Liver (tissue), 3 donors: ENCODE measurements around the gene RBM20.

ENCODE experiments used
- CTCF ChIP-seq: fragments of 150-350 bp; IDR thresholded peaks from 2 replicates; pipeline ENCODE4 v1.5.1; 2017; ENCODE audit warnings: improper control_type of control experiment, low read depth, low read length; ENCODE audit not compliant: missing input control
- EGR1 ChIP-seq, 2 donors: IDR thresholded peaks; 2 replicates each; pipeline ENCODE4 v1.6.1; 2016 to 2018; ENCODE audit warnings: antibody characterized with exemption in 2 of 2, low read depth in 2 of 2
- FOXA1 ChIP-seq: IDR thresholded peaks from 2 replicates; pipeline ENCODE4 v1.6.1; 2016; ENCODE audit warnings: antibody characterized with exemption
- GABPA ChIP-seq, 2 donors: IDR thresholded peaks in 1 of 2; conservative IDR thresholded peaks in 1 of 2; 2 replicates each; pipeline ENCODE4 v1.6.1; 2016; ENCODE audit warnings: antibody characterized with exemption in 2 of 2, mild to moderate bottlenecking in 1 of 2, moderate library complexity in 1 of 2
- HNF4A ChIP-seq, 2 donors: conservative IDR thresholded peaks; 2 replicates each; pipeline ENCODE4 v1.6.1; 2016; ENCODE audit warnings: antibody characterized with exemption in 2 of 2, mild to moderate bottlenecking in 2 of 2
- JUND ChIP-seq, 2 donors: IDR thresholded peaks; 2 replicates each; pipeline ENCODE4 v1.6.1; 2016; ENCODE audit warnings: antibody characterized with exemption in 2 of 2
- MAX ChIP-seq: IDR thresholded peaks from 2 replicates; pipeline ENCODE4 v1.6.1; 2016; ENCODE audit warnings: antibody characterized with exemption
- RAD21 ChIP-seq, 2 donors: IDR thresholded peaks; 2 replicates each; pipeline ENCODE4 v1.6.1; 2016; ENCODE audit warnings: antibody characterized with exemption in 2 of 2, mild to moderate bottlenecking in 2 of 2
- REST ChIP-seq: IDR thresholded peaks from 2 replicates; pipeline ENCODE4 v1.6.1; 2016; ENCODE audit warnings: antibody characterized with exemption, mild to moderate bottlenecking
- RXRA ChIP-seq, 2 donors: IDR thresholded peaks; 2 replicates each; pipeline ENCODE4 v1.6.1; 2017 to 2018; ENCODE audit warnings: antibody characterized with exemption in 2 of 2, mild to moderate bottlenecking in 1 of 2
- SP1 ChIP-seq: IDR thresholded peaks from 2 replicates; pipeline ENCODE4 v1.6.1; 2018; ENCODE audit warnings: antibody characterized with exemption, mild to moderate bottlenecking
- TAF1 ChIP-seq: conservative IDR thresholded peaks from 2 replicates; pipeline ENCODE4 v1.6.1; 2016; ENCODE audit warnings: antibody characterized with exemption, mild to moderate bottlenecking
- YY1 ChIP-seq: IDR thresholded peaks from 2 replicates; pipeline ENCODE4 v1.6.1; 2016; ENCODE audit warnings: antibody characterized with exemption, mild to moderate bottlenecking
- TF ChIP-seq, protein P1 (sequence below): IDR thresholded peaks from 2 replicates; pipeline ENCODE4 v1.6.1; 2016; ENCODE audit warnings: antibody characterized with exemption
- donor health status: healthy.
- donor health status: healthy.

- TF ChIP-seq REST (no peak), CTCF (no peak), MAX (no peak), RAD21 (IDR thresholded peaks at IDR 0.05) (no peak), EGR1 (IDR thresholded peaks at IDR 0.05; ENCODE audit: low read depth in 2 of 2) (no peak), SP1 (no peak), JUND (IDR thresholded peaks at IDR 0.05) (no peak), HNF4A (conservative IDR thresholded peaks at IDR 0.05) (no peak), GABPA (IDR thresholded peaks at IDR 0.05 in 1 of 2, conservative IDR thresholded peaks at IDR 0.05 in 1 of 2) (no peak), YY1 (no peak), TAF1 (no peak), FOXA1 (no peak), RXRA (IDR thresholded peaks at IDR 0.05) (no peak)
- TF ChIP-seq, protein P1, sequence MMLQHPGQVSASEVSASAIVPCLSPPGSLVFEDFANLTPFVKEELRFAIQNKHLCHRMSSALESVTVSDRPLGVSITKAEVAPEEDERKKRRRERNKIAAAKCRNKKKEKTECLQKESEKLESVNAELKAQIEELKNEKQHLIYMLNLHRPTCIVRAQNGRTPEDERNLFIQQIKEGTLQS, result no peak
These were observed 219.8 kb downstream of the RBM20 start for GRCh38 chr10:110863956-110864355.
